ENCODE measurements around the gene SLC39A1. TPM values are rescaled to one million over a fixed set of nuclear protein-coding genes. Genes with fewer than 3 reads are reported as not detected.
A peak's percentile ranks its signal among the peaks of the same experiment; 100 is the strongest.

SLC39A1 gene
- total and polyA plus RNA-seq, 9 of the 15 experiments (the other 6 are each of a cell fraction or from before 2014, with no cell fraction given), result 9.9 to 81.1 (median 62.7) TPM

DNA sequence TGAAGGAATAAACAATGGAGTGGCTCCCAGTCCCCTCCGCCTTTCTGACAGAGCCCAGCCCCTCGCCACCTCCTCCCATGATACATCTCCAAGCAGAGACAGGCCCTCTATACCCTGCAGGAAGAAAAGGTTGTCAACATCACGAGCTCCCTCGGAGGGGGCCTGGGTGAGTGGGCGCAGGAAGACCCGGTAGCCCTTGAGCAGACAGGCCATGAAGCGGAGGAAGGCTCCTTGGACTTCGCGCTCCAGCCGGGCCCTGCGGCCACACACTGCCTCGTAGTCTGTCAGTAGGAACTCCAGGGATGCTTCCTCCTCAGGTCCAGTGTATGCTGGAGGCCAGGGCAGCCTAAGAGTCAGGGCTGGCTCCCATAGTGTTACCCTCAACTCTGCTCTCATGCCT, 23.9 kb downstream of the SLC39A1 start (continued):
- TF ChIP-seq TSC22D4 (tag; IDR thresholded peaks at IDR 0.05) (no peak), COPS2 (conservative IDR thresholded peaks at IDR 0.05) (no peak)

DNA sequence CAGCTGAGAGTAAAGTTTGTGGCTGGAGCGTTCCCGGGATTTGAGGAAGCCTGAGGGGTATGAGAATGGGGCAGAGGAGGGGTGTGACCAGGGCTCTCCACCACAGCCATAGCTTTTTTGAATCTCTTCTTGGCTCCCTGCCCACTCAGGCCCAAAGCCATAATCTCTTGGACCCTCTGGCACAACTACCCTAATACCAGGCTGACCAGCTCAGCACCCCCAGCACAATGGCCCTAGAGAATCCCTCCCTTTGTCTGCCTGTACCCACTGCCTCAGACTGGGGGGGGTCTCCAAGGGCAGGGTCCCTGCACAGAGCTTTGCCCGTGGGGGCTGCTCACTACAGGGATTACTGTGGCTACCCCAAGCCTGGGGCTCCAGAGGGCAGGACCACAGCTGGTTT, 24.3 kb downstream of the SLC39A1 start:
- no peaks in the 10 kb centered on the region for H3K9me3 ChIP-seq (replicated peaks; ENCODE audit: control insufficient read depth, insufficient read depth, low read depth, low read length)
- H3K9ac ChIP-seq (ENCODE audit: insufficient read depth in 1 of 2, low read depth in 2 of 2, low read length in 2 of 2), result no peak overlapping the region
- CTCF ChIA-PET (ENCODE audit: low intra/inter-chr PET ratio), result no interaction called here
- BruUV-seq (replicated peaks), result no TSS peak
- 95% methylated on average over 3 of the region's 3 CpGs for WGBS (ENCODE audit: insufficient coverage, low coverage, missing lambda C conversion rate)
- H3K79me2 ChIP-seq (ENCODE audit: control insufficient read depth, insufficient read depth, low read length), result peaks cover 4% of the 10 kb centered on the region; the same call in 2 of the 3 replicates
- DNase-seq (ENCODE audit: extremely low read depth in 1 of 4, low spot score in 3 of 4) (no peak), ATAC-seq (no peak), FAIRE-seq (no peak)
- in situ Hi-C loops (cut with MboI), result no loop called here
- TF ChIP-seq FOXK2 (conservative IDR thresholded peaks at IDR 0.05 in 1 of 2, IDR thresholded peaks at IDR 0.05 in 1 of 2; ENCODE audit: low read depth in 2 of 2) (no peak), NFIC (IDR thresholded peaks at IDR 0.05) (peak; percentile 45)
- intact Hi-C loops (cut with micrococcal nuclease), result no loop called here
- no peaks in the 10 kb centered on the region for H4K20me1 ChIP-seq (replicated peaks; ENCODE audit: control insufficient read depth, insufficient read depth, low read length)
- no peak overlapping the region for H3K27ac ChIP-seq (ENCODE audit: extremely low read depth, low read depth, low read length)
- H3K9me1 ChIP-seq (ENCODE audit: control insufficient read depth, insufficient read depth, low read length), result no peaks in the 10 kb centered on the region
- H3K27me3 ChIP-seq (ENCODE audit: control insufficient read depth in 2 of 2, insufficient read depth in 2 of 2, low read length in 2 of 2), result no peaks in the 10 kb centered on the region
- POLR2A ChIA-PET, result interaction anchor here (0.6 to 1.7 kb wide), 3 partner anchors 9 to 776 kb away, joined by 3 to 8 read pairs (median 8); partner anchors contain the start of gene CRTC2
- H3K4me3 ChIP-seq, result no peak overlapping the region
- H2AFZ ChIP-seq (ENCODE audit: low read depth, low read length), result no peak overlapping the region
- no peak overlapping the region for H3K4me2 ChIP-seq (ENCODE audit: insufficient read depth, low read length)
- peaks cover 0 to 6% of the 10 kb centered on the region in 2 experiments; a peak in 2 of 5 replicates for H3K4me1 ChIP-seq (replicated peaks in 1 of 2; ENCODE audit: control insufficient read depth in 2 of 2, insufficient read depth in 2 of 2, low read length in 2 of 2)
- peaks cover 90% of the 10 kb centered on the region; the same call in 2 of the 3 replicates for H3K36me3 ChIP-seq (ENCODE audit: control insufficient read depth, insufficient read depth, low read length)

DNA sequence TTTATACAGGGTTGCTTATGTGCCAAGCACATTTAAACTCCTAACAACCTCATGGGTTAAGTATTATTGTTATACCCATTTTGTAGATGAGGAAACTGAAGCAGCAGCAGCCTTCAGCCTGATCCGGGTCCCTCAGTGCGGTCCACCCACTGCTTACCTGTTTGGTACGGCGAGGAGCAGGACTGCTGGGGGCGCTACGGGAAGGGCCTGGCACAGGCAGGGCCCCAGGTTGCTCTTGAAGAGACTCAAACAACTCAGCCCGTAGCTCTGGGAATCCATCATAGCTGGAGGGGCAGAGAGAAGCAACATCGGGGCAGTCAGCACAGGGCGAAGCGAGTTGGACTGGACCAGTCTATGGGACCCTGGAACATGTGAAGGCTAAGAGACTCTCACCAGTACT, 26.0 kb downstream of the SLC39A1 start:
- Histone ChIP-seq H3K36me3 (ENCODE audit: control insufficient read depth, insufficient read depth, low read length) (peaks cover 92% of the 10 kb centered on the region; the same call in 2 of the 3 replicates), H3K27me3 (ENCODE audit: control insufficient read depth in 2 of 2, insufficient read depth in 2 of 2, low read length in 2 of 2) (no peaks in the 10 kb centered on the region), H4K20me1 (replicated peaks; ENCODE audit: control insufficient read depth, insufficient read depth, low read length) (no peaks in the 10 kb centered on the region), H3K79me2 (ENCODE audit: control insufficient read depth, insufficient read depth, low read length) (no peaks in the 10 kb centered on the region), H3K9ac (ENCODE audit: insufficient read depth in 1 of 2, low read depth in 2 of 2, low read length in 2 of 2) (no peak overlapping the region), H3K4me3 (no peak overlapping the region), H3K27ac (ENCODE audit: extremely low read depth, low read depth, low read length) (no peak overlapping the region), H3K9me3 (replicated peaks; ENCODE audit: control insufficient read depth, insufficient read depth, low read depth, low read length) (no peaks in the 10 kb centered on the region), H3K4me1 (replicated peaks in 1 of 2; ENCODE audit: control insufficient read depth in 2 of 2, insufficient read depth in 2 of 2, low read length in 2 of 2) (no peaks in the 10 kb centered on the region; a peak in 1 of 5 replicates), H3K9me1 (ENCODE audit: control insufficient read depth, insufficient read depth, low read length) (no peaks in the 10 kb centered on the region), H2AFZ (ENCODE audit: low read depth, low read length) (no peak overlapping the region), H3K4me2 (ENCODE audit: insufficient read depth, low read length) (no peak overlapping the region)
- WGBS (ENCODE audit: insufficient coverage, low coverage, missing lambda C conversion rate), result 96% methylated on average over 10 of the region's 10 CpGs
- no TSS peak for BruUV-seq (replicated peaks)
- FAIRE-seq, result no peak
- ATAC-seq, result no peak
- POLR2A ChIA-PET, result interaction anchor here (0.8 to 2.2 kb wide), 2 partner anchors 14 to 24 kb away, joined by 3 to 6 read pairs; no protein-coding TSS in a partner anchor
- CTCF ChIA-PET (ENCODE audit: low intra/inter-chr PET ratio), result no interaction called here
- DNase-seq (ENCODE audit: extremely low read depth in 1 of 4, low spot score in 3 of 4), result no peak
- TF ChIP-seq SNRNP70 (optimal IDR thresholded peaks at IDR 0.05; ENCODE audit: low read depth, low read length) (no peak), ESRRA (IDR thresholded peaks at IDR 0.05; ENCODE audit: borderline replicate concordance, low read depth) (no peak), NFE2L1 (tag; IDR thresholded peaks at IDR 0.05; ENCODE audit: borderline replicate concordance, low read depth) (no peak)
- intact Hi-C loops (cut with micrococcal nuclease) (no loop called here), in situ Hi-C loops (cut with MboI) (no loop called here)
